ENCODE results near the gene TAGLN.

Gene TAGLN

GRCh38 chr11:117214404-117215110, 15.4 kb downstream of the TAGLN start:
- DNase-seq (ENCODE audit: low read depth), result no peak

- DNase-seq (ENCODE audit: low read depth), result no peak
Observed at GRCh38 chr11:117217141-117218084, 18.2 kb downstream of the TAGLN start.

GRCh38 chr11:117218133-117218915, 19.2 kb downstream of the TAGLN start:
- no peak for DNase-seq (ENCODE audit: low read depth)

GRCh38 chr11:117219001-117219400, 19.8 kb downstream of the TAGLN start:
- DNase-seq (ENCODE audit: low read depth), result no peak

- DNase-seq (ENCODE audit: low read depth), result no peak
Observed at GRCh38 chr11:117219455-117219854, 20.3 kb downstream of the TAGLN start.

- no peak for DNase-seq (ENCODE audit: low read depth)
Observed at GRCh38 chr11:117219995-117220394, 20.8 kb downstream of the TAGLN start.

- no peak for DNase-seq (ENCODE audit: low read depth)
Observed at GRCh38 chr11:117220568-117220967, 21.4 kb downstream of the TAGLN start.

GRCh38 chr11:117220999-117221774, 22.0 kb downstream of the TAGLN start:
- DNase-seq (ENCODE audit: low read depth), result no peak

- no peak for DNase-seq (ENCODE audit: low read depth)
Observed at GRCh38 chr11:117221775-117222517, 22.8 kb downstream of the TAGLN start.

GRCh38 chr11:117222991-117223740, 24.0 kb downstream of the TAGLN start:
- DNase-seq (ENCODE audit: low read depth), result no peak

- no peak for DNase-seq (ENCODE audit: low read depth)
Observed at GRCh38 chr11:117223741-117224689, 24.8 kb downstream of the TAGLN start.

- no peak for DNase-seq (ENCODE audit: low read depth)
Observed at GRCh38 chr11:117225553-117226170, 26.5 kb downstream of the TAGLN start.

GRCh38 chr11:117226388-117227385, 27.5 kb downstream of the TAGLN start:
- DNase-seq (ENCODE audit: low read depth), result no peak

GRCh38 chr11:117228091-117228490, 28.9 kb downstream of the TAGLN start:
- DNase-seq (ENCODE audit: low read depth), result no peak

GRCh38 chr11:117229411-117229810, 30.2 kb downstream of the TAGLN start:
- no peak for DNase-seq (ENCODE audit: low read depth)

GRCh38 chr11:117229931-117230285, 30.7 kb downstream of the TAGLN start:
- no peak for DNase-seq (ENCODE audit: low read depth)

- no peak for DNase-seq (ENCODE audit: low read depth)
Observed at GRCh38 chr11:117230286-117230961, 31.3 kb downstream of the TAGLN start.
